ENCODE results near the gene RXRB.

Gene RXRB

DNA sequence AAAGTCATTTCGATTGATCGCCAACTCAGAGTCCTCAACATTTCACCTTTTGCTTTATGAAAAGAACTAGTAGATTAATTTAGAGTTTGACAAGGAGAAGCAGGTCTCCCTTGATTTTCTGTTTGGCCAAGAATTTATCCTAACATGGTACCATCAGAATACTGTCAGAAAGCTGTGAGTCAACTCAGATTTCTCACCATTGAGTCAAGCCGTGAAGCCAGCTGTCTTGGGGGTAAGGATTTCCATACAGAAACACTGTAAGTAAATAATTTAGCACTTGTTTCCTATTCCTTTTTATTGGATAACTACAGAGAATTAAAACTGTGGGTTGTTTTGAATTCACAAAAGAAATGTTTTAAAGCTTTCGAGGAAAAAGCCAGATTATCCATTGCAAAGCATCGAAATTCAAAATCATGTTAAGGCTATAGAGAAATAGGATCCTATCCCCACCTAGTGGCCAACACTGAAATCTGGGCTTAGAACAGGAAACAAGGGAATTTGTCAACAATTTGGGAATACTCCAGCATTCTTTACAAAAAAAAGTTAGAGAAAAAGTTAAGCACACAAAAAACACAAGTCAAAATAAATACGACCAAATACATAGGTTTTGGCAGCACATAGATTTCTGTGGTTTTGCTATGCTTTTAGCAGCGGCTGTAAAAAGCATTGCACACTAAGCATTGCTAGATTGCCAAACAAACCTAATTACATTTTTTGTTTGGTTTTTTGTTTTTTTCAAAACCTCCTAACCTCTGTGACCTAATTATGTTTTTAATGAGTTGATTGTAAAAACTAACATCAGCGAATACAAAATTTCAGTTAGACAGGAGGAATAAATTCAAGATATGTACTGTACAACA, 52.4 kb downstream of the RXRB start:
- Histone ChIP-seq H3K27me3 (ENCODE audit: control insufficient read depth in 5 of 5, insufficient read depth in 4 of 5, low read length in 5 of 5) (peaks cover 0 to 6% (median 3%) of the 10 kb centered on the region in 5 donors), H3K27ac (ENCODE audit: low read depth, low read length) (no peak overlapping the region), H3K4me3 (ENCODE audit: low read depth in 1 of 5, low read length in 5 of 5) (no peak overlapping the region), H3K36me3 (ENCODE audit: control insufficient read depth in 5 of 5, insufficient read depth in 5 of 5, low read length in 5 of 5) (no peaks in the 10 kb centered on the region), H3K9ac (ENCODE audit: low read length in 5 of 5) (no peak overlapping the region), H3K9me3 (ENCODE audit: control insufficient read depth in 5 of 5, low read length in 5 of 5) (peaks cover 0 to 5% (median 0%) of the 10 kb centered on the region in 5 donors), H3K4me1 (ENCODE audit: control insufficient read depth in 5 of 5, insufficient read depth in 5 of 5, low read length in 5 of 5) (peaks cover 0 to 4% (median 0%) of the 10 kb centered on the region in 5 donors)

DNA sequence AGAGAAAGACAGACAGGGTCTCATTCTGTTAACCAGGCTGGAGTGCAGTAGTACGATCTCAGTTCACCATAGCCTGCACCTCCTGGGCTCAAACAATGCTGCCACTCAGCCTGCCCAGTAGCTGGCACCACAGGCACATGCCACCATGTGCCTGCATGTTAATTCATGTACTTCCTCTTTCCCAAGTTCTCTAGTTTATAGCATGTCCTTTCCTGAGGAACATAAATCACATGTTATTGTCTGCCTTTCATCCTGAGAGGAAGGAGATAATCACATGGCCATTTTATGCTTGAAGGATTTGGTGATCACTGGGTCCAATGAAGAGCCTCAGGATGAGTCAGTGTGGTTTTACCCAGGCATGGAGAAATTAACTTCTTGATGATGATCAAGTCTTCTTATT, 56.1 kb downstream of the RXRB start:
- Histone ChIP-seq H3K9ac (ENCODE audit: low read length in 5 of 5) (no peak overlapping the region), H3K27me3 (ENCODE audit: control insufficient read depth in 5 of 5, insufficient read depth in 4 of 5, low read length in 5 of 5) (peaks cover 0 to 12% (median 5%) of the 10 kb centered on the region in 5 donors), H3K27ac (ENCODE audit: low read depth, low read length) (no peak overlapping the region), H3K36me3 (ENCODE audit: control insufficient read depth in 5 of 5, insufficient read depth in 5 of 5, low read length in 5 of 5) (no peaks in the 10 kb centered on the region), H3K4me3 (ENCODE audit: low read depth in 1 of 5, low read length in 5 of 5) (no peak overlapping the region), H3K4me1 (ENCODE audit: control insufficient read depth in 5 of 5, insufficient read depth in 5 of 5, low read length in 5 of 5) (peaks cover 0 to 8% (median 0%) of the 10 kb centered on the region in 5 donors), H3K9me3 (ENCODE audit: control insufficient read depth in 5 of 5, low read length in 5 of 5) (peaks cover 0 to 4% (median 0%) of the 10 kb centered on the region in 5 donors)
